NCI-H2029 treated with DMSO at 0.1 percent for 48 hours (cell line): Measurements from ENCODE around the gene CES2.
"Not testable (repeated sequence)": the region's sequence is repeated elsewhere in the genome, so short reads cannot be mapped to it uniquely, and the experiment has no call there.

ENCODE experiments used
- DNase-seq: peaks from one replicate; lab custom pipeline; 2025; lab: John Stamatoyannopoulos, UW

CES2 gene

DNA sequence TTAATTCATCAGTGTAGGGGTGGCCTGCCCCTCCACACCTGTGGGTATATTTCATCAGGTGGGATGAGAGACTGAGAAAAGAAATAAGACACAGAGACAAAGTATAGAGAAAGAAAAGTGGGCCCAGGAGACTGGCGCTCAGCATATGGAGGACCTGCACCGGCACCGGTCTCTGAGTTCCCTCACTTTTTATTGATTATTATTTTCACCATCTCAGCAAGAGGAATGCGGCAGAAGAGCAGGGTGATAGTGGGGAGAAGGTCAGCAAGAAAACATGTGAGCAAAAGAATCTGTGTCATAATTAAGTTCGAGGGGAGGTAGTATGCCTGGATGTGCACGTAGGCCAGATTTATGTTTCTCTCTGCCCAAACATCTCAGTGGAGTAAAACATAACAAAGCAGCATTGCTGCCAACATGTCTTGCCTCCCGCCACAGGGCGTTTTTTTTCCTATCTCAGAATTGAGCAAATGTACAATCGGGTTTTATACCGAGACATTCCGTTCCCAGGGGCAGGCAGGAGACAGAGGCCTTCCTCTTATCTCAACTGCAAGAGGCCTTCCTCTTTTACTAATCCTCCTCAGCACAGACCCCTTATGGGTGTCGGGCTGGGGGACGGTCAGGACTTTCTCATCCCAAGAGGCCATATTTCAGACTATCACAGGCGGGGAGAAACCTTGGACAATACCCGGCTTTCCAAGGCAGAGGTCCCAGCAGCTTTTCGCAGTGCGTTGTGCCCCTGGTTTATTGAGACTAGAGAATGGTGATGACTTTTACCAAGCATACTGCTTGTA is 20.2 kb downstream of the CES2 start:
- DNase-seq, result not testable (repeated sequence)

DNA sequence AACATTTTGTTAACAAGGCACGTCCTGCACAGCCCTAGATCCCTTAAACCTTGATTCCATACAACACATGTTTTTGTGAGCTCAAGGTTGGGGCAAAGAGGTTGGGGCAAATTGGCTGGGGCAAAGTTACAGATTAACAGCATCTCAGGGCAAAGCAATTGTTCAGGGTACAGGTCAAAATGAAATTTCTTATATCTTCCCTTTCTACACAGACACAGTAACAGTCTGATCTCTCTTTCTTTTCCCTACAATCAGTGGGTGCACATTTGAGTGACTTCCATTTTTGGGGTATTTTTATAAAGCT is 20.8 kb downstream of the CES2 start:
- DNase-seq, result not testable (repeated sequence)

DNA sequence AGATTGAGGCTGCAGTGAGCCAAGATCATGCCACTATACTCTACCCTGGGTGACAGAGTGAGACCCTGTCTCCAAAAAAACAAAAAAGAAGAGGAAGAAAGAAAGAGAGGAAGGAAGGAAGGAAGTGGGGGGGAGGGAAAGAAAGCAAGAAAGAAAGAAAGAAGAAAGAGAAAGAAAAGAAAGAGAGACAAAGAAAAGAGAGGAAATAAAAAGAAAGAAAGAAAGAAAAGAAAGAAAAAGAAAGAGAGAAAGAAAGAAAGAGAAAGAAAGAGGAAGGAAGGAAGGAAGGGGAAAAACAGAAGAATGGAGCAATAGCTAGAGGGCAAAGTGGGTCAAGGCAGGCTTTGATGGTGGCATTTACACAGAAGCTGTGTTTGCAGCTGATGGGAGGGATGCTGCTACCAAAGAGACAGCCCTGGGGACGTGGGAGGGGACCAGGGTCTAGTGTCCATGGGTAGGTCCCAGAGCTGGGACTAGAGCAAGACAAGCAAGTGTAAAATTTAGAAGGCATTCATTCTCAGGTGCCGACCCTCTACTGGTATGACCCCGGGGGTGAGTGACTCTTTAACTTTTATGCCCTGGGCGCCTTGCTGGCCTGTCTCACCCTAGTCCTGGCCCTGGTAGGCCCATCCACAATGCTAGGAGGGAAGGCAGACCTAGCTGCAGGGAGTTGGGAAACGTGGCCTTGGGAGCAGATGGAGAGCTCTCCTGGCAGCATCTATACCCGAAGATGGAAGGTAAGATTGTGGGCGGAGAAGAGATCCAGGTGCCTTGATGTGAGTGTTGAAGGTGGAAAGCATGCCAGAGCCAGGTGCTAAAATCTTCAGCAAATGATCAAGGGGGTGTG is 23.8 kb downstream of the CES2 start:
- DNase-seq, result no peak

DNA sequence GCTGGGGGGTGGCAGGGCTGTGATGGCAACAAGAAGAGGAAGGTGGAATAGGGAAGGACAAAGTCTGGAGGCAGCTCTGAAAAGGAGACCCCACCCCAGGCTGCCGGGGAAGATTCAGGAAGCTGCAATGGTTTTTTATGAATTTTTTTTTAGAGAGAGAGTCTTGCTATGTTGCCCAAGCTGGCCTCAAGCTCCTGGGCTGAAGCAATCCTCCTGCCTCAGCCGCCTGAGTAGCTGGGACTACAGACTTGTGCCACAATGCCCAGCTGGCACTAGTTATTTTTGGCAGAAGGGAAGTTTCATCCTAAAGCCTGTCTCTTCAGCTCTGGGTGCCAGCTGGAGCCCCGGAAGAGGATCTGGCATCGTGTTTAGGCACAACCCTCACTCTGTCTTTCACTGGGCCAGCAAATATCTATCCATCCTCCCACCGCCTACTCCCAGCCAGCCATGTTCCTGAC is 24.4 kb downstream of the CES2 start:
- no peak for DNase-seq

DNA sequence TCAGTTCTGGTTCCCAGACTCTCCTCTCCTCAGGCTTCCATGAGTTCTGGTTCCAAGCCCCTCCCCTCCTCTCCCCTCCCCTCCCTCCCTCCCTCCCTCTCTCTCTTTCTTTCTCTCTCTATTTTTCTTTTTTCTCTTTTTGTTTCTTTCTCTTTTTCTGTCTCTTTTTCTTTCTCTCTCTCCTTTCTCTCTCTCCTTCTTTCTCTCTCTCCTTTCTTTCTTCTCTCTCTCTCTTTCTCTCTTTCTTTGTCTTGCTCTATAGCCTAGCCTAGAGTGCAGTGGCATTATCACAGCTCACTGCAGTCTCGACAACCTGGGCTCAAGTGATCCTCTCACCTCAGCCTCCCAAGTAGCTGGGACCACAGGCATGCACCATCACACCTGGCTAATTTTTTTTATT is 25.0 kb downstream of the CES2 start:
- DNase-seq, result no peak

DNA sequence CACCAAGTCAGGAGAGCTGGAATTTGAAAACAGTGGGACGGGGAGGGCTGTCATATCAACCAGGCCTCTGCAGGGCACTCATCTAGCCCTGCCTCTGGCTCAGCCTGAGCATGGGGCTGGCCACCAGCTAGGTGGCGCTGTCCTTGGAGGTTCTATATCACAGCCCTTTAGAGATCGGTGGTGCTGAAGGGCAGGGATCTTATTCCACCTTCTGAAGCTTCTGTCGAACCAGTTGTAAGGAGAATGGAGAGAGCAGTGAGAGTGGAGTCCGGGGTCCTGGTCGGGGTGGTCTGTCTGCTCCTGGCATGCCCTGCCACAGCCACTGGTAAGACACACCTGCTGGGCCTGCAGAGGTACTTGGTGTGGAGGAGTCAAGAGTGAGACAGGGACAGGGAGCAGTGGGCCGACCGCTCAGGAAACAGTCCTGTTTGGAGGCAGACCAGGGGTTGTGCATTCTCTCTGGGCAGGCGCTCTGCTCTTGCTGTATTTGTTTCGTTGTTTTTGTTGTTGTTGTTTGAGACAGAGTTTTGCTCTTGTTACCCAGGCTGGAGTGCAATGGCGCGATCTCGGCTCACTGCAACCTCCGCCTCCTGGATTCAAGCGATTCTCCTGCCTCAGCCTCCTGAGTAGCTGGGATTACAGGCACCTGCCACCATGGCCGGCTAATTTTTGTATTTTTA is 25.9 kb downstream of the CES2 start, which contains the start of gene CES3:
Gene CES3 (plus strand): TSS at position 202 of the 680 bp plus-strand sequence. CDS start 42 bp downstream, at position 244.
- DNase-seq, result no peak

DNA sequence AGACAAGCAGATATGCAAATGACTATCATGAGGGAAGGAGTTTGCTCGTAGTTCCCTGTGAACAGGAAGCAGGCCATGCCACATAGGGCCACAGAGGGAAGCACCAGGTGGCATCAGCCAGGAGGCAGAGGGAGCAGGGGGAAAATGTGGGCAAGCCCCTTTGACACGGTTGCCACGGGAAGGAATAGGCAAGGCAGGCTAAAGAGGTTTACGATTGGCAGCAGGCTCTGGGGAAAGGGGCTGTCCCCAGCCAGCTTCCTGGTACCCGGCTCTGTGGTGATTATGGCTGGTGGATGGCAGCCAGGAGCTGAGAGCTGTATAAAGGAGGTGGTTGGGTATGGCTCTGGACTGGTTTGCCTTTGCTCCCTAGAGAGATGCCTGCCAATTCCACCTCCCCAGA is 26.6 kb downstream of the CES2 start:
- DNase-seq, result peak; percentile 56

DNA sequence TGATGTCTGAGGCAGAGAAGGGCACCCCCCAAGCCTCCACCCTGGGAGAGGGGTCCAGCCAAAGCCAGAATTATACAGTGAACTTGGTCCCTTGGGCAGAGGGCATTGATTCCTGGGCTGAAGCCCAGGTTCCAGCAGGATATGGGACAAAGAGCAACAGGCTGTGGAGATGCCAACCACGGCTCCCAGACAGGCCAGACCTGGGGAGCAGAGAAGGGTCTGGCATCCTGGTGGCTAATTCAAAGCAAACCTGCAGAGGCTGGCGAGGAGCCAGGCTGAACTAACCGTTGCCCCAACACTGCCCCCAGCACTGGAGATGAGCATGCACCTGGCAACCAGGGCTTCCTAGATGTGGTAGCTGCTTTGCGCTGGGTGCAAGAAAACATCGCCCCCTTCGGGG is 28.7 kb downstream of the CES2 start:
- DNase-seq, result no peak

DNA sequence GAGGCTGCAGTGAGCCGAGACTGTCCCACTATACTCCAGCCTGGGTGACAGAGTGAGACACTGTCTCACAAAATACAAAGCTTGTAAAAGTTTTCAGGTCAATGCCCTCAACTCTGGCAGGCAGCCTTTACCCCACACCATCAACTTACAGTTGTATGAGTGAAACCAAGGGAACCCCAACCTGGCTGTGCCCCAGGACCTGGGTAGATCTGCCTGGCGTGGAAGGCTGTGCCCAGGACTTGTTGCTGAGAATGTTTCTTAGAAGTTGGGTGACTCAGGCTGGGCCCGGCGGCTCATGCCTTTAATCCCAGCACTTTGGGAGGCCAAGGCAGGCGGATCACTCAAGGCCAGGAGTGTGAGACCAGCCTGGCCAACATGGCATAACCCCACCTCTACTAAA is 33.5 kb downstream of the CES2 start:
- no peak for DNase-seq

DNA sequence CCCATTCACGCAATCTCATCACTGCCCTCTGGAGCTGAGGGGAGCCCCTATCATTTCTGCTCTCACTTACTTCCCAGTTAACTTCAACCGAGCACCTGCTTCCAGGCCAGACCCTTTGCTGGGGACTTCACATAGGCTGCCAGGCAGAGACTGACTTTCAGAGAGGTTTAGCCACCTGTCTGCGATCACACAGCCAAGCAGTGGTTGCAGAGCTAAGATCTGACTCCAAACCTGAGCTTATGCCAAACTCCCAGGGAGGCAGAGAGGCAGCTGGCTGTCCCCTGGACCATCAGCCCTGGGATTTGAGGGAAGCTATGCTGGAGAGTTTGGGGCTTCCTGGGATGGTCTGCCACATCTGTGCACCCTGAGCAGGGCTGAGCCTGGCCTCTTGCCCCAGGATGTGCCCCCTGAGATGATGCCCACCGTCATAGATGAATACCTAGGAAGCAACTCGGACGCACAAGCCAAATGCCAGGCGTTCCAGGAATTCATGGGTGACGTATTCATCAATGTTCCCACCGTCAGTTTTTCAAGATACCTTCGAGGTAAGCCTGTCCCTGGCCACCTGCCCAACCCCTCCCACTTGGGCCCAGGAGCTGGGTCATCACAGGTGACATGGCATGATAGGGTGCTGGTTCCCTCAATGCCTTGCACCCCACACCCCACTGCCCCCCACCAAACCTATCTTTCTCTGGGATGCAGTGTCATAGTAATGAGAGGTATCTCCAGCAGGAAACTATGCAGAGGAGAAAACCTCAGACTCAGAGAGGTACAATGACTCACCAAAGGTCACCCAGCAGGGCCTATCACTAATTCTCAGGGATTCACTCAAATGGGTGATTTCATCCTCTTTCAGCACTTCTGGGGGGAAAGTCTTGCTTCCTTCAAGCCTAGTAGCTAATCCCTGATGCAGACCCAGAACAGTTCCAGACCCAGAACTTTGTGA is 35.7 kb downstream of the CES2 start:
- no peak for DNase-seq

DNA sequence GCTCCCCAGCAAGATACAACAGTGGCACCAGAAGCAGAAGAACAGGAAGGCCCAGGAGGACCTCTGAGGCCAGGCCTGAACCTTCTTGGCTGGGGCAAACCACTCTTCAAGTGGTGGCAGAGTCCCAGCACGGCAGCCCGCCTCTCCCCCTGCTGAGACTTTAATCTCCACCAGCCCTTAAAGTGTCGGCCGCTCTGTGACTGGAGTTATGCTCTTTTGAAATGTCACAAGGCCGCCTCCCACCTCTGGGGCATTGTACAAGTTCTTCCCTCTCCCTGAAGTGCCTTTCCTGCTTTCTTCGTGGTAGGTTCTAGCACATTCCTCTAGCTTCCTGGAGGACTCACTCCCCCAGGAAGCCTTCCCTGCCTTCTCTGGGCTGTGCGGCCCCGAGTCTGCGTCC is 37.7 kb downstream of the CES2 start:
- DNase-seq, result no peak

DNA sequence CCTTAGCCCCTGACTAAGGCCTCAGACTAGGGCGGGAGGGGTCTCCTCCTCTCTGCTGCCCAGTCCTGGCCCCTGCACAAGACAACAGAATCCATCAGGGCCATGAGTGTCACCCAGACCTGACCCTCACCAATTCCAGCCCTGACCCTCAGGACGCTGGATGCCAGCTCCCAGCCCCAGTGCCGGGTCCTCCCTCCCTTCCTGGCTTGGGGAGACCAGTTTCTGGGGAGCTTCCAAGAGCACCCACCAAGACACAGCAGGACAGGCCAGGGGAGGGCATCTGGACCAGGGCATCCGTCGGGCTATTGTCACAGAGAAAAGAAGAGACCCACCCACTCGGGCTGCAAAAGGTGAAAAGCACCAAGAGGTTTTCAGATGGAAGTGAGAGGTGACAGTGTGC is 38.4 kb downstream of the CES2 start:
- DNase-seq, result no peak

DNA sequence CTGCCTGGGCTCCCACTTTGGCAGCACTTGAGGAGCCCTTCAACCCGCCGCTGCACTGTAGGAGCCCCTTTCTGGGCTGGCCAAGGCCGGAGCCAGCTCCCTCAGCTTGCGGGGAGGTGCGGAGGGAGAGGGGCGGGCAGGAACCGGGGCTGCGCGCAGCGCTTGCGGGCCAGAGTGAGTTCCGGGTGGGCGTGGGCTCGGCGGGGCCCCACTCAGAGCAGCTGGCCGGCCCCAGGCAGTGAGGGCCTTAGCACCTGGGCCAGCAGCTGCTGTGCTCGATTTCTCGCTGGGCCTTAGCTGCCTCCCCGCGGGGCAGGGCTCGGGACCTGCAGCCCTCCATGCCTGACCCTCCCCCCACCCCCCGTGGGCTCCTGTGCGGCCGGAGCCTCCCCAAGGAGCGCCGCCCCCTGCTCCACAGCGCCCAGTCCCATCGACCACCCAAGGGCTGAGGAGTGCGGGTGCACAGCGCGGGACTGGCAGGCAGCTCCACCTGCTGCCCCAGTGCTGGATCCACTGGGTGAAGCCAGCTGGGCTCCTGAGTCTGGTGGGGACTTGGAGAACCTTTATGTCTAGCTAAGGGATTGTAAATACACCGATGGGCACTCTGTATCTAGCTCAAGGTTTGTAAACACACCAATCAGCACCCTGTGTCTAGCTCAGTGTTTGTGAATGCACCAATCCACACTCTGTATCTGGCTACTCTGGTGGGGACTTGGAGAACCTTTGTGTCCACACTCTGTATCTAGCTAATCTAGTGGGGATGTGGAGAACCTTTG is 39.0 kb downstream of the CES2 start:
- not testable (repeated sequence) for DNase-seq

DNA sequence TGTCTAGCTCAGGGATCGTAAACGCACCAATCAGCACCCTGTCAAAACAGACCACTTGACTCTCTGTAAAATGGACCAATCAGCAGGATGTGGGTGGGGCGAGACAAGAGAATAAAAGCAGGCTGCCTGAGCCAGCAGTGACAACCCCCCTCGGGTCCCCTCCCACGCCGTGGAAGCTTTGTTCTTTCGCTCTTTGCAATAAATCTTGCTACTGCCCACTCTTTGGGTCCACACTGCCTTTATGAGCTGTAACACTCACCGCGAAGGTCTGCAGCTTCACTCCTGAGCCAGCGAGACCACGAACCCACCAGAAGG is 39.6 kb downstream of the CES2 start:
- peak; percentile 18 for DNase-seq

DNA sequence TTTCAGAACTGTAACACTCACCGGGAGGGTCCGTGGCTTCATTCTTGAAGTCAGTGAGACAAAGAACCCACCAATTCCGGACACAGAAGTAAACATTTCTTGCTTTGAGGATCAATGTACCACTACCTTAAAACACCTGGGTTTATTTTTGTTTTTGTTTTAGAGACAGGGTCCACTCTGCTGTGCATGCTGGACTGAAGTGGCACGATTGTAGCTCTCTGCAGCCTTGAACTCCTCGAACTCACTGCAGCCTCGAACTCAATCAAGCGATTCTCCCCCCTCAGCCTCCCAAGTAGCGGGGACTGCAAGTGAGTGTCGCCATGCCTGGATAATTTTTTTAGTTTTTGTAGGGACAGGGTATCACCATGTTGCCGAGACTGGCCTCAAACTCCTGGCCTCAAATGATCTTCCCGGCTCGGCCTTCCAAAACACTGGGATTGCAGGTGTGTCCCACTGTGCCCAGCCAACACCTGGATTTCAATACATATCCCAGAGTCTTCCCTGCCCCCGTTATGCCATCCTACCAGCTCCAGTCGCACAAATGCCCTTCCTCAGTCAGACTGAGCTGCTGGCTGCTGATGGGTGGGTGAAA is 40.1 kb downstream of the CES2 start:
- no peak for DNase-seq

DNA sequence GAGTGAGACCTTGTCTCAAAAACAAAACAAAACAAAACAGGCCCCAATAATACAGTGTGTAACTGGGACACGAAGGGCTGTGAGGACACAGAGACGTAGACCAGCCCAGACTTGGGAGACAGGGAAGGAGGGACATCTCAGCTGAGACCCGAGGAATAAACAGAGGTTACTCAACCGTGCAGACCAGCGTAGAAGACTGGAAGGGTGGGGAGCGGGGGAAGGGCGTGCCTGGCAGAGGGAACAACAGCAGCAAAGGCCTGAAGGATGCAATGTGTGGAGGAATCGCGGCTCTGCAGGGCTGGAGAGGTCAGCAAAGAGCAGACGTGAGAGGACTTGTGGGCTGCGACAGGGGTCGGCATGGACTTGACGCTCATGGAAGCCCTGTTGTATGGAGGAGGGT is 41.4 kb downstream of the CES2 start:
- DNase-seq, result no peak

DNA sequence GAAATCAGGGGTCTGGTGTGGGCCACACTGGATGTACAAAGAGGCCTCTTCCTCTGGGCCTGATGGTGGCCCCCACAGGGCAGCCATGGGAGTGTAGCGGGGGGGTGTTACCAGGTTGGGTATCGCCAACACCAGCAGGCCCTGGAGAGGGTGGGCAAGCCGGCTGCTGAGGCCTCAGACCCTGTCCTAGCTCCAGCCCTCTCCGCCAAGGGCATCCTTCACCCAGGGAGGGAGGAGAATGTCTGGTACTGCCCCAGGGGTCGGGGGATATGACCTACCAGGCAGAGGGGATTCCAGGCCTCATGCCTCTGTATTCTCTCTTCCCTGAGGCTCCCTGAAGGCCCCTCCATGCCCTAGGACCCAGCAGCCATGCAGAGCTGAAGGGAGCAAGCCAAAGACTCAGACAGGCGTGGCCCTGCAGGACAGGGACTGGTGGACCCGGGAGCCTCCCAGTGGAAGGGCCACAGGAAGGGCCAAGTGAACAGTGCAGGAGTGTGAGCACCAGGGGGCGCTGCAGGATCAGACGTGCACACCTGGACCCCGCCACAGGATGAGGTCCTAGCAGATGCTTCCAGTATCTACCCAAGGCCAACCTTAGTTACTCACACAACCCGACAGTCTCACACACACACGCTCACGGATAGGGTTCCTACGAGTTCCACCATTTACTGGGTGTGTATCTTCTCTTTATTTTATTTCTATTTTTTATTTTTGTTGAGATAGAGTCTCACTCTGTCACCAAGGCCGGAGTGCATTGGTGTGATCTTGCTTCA is 42.2 kb downstream of the CES2 start:
- peak; percentile 37 for DNase-seq

DNA sequence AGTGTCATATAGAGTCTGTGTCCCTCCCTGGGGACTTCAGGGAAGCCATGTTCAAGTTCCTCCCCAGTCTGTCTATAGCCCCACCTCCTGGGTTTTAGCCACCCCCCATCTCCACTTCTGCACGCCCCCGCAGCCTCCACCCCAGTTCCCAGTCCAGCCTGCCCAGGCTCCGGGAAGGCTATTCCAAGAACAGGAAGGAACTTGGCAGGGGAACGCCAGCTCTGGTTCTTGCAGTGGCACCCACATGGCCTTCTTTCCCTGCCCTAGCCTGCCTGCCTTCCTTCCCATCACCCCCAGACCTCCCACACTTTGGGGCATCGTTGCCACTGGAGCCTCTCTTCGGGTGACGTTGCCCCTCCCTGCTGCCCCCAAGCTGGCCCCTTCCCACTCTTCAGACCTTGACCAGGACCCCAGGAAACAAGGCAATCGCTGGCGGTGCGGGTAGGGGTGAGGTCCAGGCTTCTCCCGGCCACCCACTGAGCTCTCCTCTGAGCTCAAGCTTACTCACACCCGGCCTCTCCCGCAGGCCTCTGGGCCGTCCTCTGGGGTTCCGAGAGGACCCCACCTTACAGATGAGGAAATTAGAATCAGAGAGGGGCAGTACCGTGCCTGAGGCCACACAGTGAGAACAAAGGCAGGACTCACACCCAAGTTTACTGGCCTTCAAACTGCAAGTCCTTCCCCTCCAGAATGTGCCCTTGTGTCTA is 43.8 kb downstream of the CES2 start:
- no peak for DNase-seq

DNA sequence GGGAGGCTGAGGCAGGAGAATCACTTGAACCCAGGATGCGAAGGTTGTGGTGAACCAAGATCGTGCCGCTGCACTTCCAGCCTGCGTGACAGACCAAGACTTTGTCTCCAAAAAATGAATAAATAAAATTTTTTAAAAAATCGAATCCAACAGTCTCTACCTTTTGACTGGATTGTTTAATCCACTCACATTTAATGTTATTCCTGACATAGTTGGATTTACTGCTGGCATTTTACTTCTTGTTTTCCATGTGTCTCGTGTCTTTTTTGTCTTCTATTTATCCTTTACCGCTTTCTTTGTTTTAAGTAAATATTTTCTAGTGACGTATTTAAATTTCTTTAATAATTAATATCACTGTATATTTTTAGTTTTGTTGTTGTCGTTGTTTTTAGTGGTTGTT is 47.7 kb downstream of the CES2 start:
- no peak for DNase-seq
